ENCODE measurements around the gene EPHA4. TPM values are rescaled to one million over a fixed set of nuclear protein-coding genes. Genes with fewer than 3 reads are reported as not detected.

The EPHA4 gene
- total RNA-seq, 1 donor from 2014 or later = 24.1 TPM

GRCh38 chr2:221563270-221563985 lies 8.7 kb downstream of the EPHA4 start:
- Histone ChIP-seq H3K27ac (no peak overlapping the region), H3K36me3 (no peaks in the 10 kb centered on the region), H3K27me3 (no peaks in the 10 kb centered on the region), H3K9me3 (no peaks in the 10 kb centered on the region), H3K4me1 (peaks cover 5% of the 10 kb centered on the region), H3K4me3 (no peak overlapping the region)
- no peak for DNase-seq (ENCODE audit: extremely low spot score in 2 of 2)
- no peak for TF ChIP-seq POLR2AphosphoS5 (IDR thresholded peaks at IDR 0.05; ENCODE audit: insufficient read depth in 1 of 2, low read depth in 1 of 2)
- intact Hi-C loops (cut with DNase I) = no loop called here

- no peak for DNase-seq (ENCODE audit: extremely low spot score in 2 of 2)
- intact Hi-C loops (cut with DNase I) = no loop called here
- H3K4me3 ChIP-seq = no peak overlapping the region
Measured at GRCh38 chr2:221562226-221562625, 9.9 kb downstream of the EPHA4 start.

GRCh38 chr2:221561770-221562169 lies 10.3 kb downstream of the EPHA4 start:
- Histone ChIP-seq H3K9me3 (no peaks in the 10 kb centered on the region), H3K27ac (no peak overlapping the region), H3K36me3 (no peaks in the 10 kb centered on the region), H3K4me1 (no peaks in the 10 kb centered on the region), H3K27me3 (no peaks in the 10 kb centered on the region), H3K4me3 (no peak overlapping the region)
- no peak for DNase-seq (ENCODE audit: extremely low spot score in 2 of 2)
- TF ChIP-seq CTCF (IDR thresholded peaks at IDR 0.05) = no peak
- intact Hi-C loops (cut with DNase I) = no loop called here

More at GRCh38 chr2:221562226-221562625, 9.9 kb downstream of the EPHA4 start:
- Histone ChIP-seq H3K4me1 (peaks cover 2% of the 10 kb centered on the region), H3K9me3 (no peaks in the 10 kb centered on the region), H3K36me3 (no peaks in the 10 kb centered on the region), H3K27me3 (no peaks in the 10 kb centered on the region), H3K27ac (no peak overlapping the region)
- TF ChIP-seq CTCF (IDR thresholded peaks at IDR 0.05) = no peak
- TF ChIP-seq POLR2A (IDR thresholded peaks at IDR 0.05) = no peak
- TF ChIP-seq POLR2AphosphoS5 (IDR thresholded peaks at IDR 0.05; ENCODE audit: insufficient read depth in 1 of 2, low read depth in 1 of 2) = no peak

GRCh38 chr2:221559991-221560390 lies 12.1 kb downstream of the EPHA4 start:
- no peak for TF ChIP-seq POLR2A (IDR thresholded peaks at IDR 0.05)
- TF ChIP-seq POLR2AphosphoS5 (IDR thresholded peaks at IDR 0.05; ENCODE audit: insufficient read depth in 1 of 2, low read depth in 1 of 2) = no peak
- no peak for TF ChIP-seq CTCF (IDR thresholded peaks at IDR 0.05)
- DNase-seq (ENCODE audit: extremely low spot score in 2 of 2) = no peak
- Histone ChIP-seq H3K9me3 (no peaks in the 10 kb centered on the region), H3K27me3 (no peaks in the 10 kb centered on the region), H3K4me3 (no peak overlapping the region), H3K4me1 (peaks cover 7% of the 10 kb centered on the region), H3K36me3 (no peaks in the 10 kb centered on the region), H3K27ac (no peak overlapping the region)
- intact Hi-C loops (cut with DNase I) = no loop called here

- TF ChIP-seq POLR2A (IDR thresholded peaks at IDR 0.05) (no peak), CTCF (IDR thresholded peaks at IDR 0.05) (no peak), POLR2AphosphoS5 (IDR thresholded peaks at IDR 0.05; ENCODE audit: insufficient read depth in 1 of 2, low read depth in 1 of 2) (no peak)
- H3K27ac ChIP-seq = no peak overlapping the region
- DNase-seq (ENCODE audit: extremely low spot score in 2 of 2) = no peak
- intact Hi-C loops (cut with DNase I) = no loop called here
- no peaks in the 10 kb centered on the region for H3K9me3 ChIP-seq
- no peak overlapping the region for H3K4me3 ChIP-seq
- H3K36me3 ChIP-seq = no peaks in the 10 kb centered on the region
- H3K27me3 ChIP-seq = no peaks in the 10 kb centered on the region
- H3K4me1 ChIP-seq = peaks cover 11% of the 10 kb centered on the region
Measured at GRCh38 chr2:221558107-221558506, 14.0 kb downstream of the EPHA4 start.

All from vagina (tissue), 2 donors.